PC-9 (cell line): ENCODE measurements around the gene PIAS1. TPM values are rescaled to one million over a fixed set of nuclear protein-coding genes. Genes with fewer than 3 reads are reported as not detected.

Experiments
- BruUV-seq: library from RNA; stranded (reverse); fragments of 400-500 nt; replicated peaks from 2 replicates; lab custom pipeline; 2021; lab: Mats Ljungman, UMichigan
- CTCF ChIA-PET: fragments of 300-600 bp; sonication (Branson Sonifier 250); formaldehyde crosslinking; loops from one replicate; lab custom pipeline; 2022; ENCODE audit warnings: antibody characterized with exemption; lab: Charles Lee
- POLR2A ChIA-PET: fragments of 300-600 bp; sonication (Branson Sonifier 250); formaldehyde crosslinking; loops from one replicate; lab custom pipeline; 2022; ENCODE audit warnings: antibody characterized with exemption; ENCODE audit not compliant: unreplicated experiment; lab: Charles Lee
- DNase-seq, 2 experiments: peaks; one replicate each; pipeline versions ENCODE4 v3.0.0 to v3.0.0-alpha.2; 2015 to 2022; ENCODE audit warnings: mixed read lengths in 1 of 2
- H2AFZ ChIP-seq: fragments of 200-600 bp; sonication (generic); 2 replicates; pipeline ENCODE4 v1.8.1; 2017; ENCODE audit warnings: antibody characterized with exemption
- H3F3A ChIP-seq: fragments of 200-600 bp; sonication (generic); 2 replicates; pipeline ENCODE4 v1.8.1; 2017; ENCODE audit warnings: antibody characterized with exemption, mild to moderate bottlenecking, low read depth; ENCODE audit not compliant: insufficient read depth
- H3K27ac ChIP-seq: fragments of 200-600 bp; sonication (generic); 2 replicates; pipeline ENCODE4 v1.6.1; 2016; ENCODE audit warnings: mixed run types
- H3K27me3 ChIP-seq: fragments of 200-600 bp; sonication (generic); 2 replicates; pipeline ENCODE4 v1.6.1; 2016; ENCODE audit warnings: low read depth, mixed run types; ENCODE audit not compliant: insufficient read depth
- H3K36me3 ChIP-seq: fragments of 200-600 bp; sonication (generic); 2 replicates; pipeline ENCODE4 v1.6.1; 2016; ENCODE audit warnings: low read depth, mixed run types
- H3K4me1 ChIP-seq: fragments of 200-600 bp; sonication (generic); replicated peaks from 2 replicates; pipeline ENCODE4 v1.6.1; 2016; ENCODE audit warnings: mixed run types; ENCODE audit not compliant: insufficient read depth
- H3K4me2 ChIP-seq: fragments of 200-600 bp; sonication (generic); 2 replicates; pipeline ENCODE4 v1.6.1; 2017; ENCODE audit warnings: mixed run types
- H3K4me3 ChIP-seq: fragments of 200-600 bp; sonication (generic); 2 replicates; pipeline ENCODE4 v1.6.1; 2016; ENCODE audit warnings: mixed run types
- H3K79me2 ChIP-seq: fragments of 200-600 bp; sonication (generic); 2 replicates; pipeline ENCODE4 v1.6.1; 2017; ENCODE audit warnings: low read depth, mixed run types
- H3K9me2 ChIP-seq: fragments of 200-600 bp; sonication (generic); 2 replicates; pipeline ENCODE4 v1.8.1; 2017; ENCODE audit warnings: mild to moderate bottlenecking; ENCODE audit not compliant: insufficient read depth
- H3K9me3 ChIP-seq: fragments of 200-600 bp; sonication (generic); 2 replicates; pipeline ENCODE4 v1.8.1; 2016; ENCODE audit warnings: low read depth; ENCODE audit not compliant: insufficient read depth
- H4K20me1 ChIP-seq: fragments of 200-600 bp; sonication (generic); 2 replicates; pipeline ENCODE4 v1.8.1; 2017; ENCODE audit not compliant: insufficient read depth
- EZH2 ChIP-seq: fragments of 200-600 bp; sonication (generic); IDR thresholded peaks from 2 replicates; pipeline ENCODE4 v1.8.0; 2017; ENCODE audit warnings: antibody characterized with exemption, low read depth
- intact Hi-C: fragments of 100-400 bp; cut with micrococcal nuclease; formaldehyde crosslinking; loops from one replicate; pipeline ENCODE4 v1.10.0; 2022; ENCODE audit not compliant: unreplicated experiment
- total RNA-seq: library from RNA; stranded (reverse); gene quantifications from 2 replicates; pipeline ENCODE4 v1.2.3, GENCODE V29; 2021
- TF ChIP-seq, protein P1 (sequence below): fragments of 200-600 bp; sonication (generic); conservative IDR thresholded peaks from 2 replicates; pipeline ENCODE4 v1.6.1; 2017; ENCODE audit warnings: mixed run types, antibody characterized with exemption, mild to moderate bottlenecking, moderate library complexity

PIAS1 gene
- total RNA-seq, 1 experiment from 2014 or later, result 42.5 TPM

DNA sequence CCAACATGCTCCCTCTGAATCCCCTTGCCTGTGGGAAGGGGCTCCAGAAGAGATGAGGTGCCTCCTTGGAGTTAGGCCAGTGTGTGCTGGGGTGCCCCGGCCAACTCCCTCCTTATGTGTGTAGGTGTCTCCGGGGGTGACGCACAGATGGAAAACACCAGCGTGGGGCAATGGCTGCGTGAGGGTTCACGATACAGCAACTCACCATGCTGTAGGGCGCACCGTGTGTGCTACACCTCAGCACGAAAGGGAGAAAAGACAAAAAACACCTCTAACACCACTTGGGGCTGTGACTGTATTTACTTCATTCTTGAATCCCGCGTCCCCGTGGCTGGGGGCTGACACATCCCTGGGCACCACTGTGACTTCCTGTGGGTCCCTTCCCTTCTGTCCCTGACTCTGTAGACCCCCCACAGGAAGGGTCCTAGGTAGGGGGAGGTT, 152.6 kb downstream of the PIAS1 start:
- intact Hi-C loops, result no loop called here
- no peaks in the 10 kb centered on the region for H4K20me1 ChIP-seq
- H3K27me3 ChIP-seq, result no peaks in the 10 kb centered on the region
- no peak overlapping the region for H3K27ac ChIP-seq
- no peak overlapping the region for H3K4me3 ChIP-seq
- no peak overlapping the region for H2AFZ ChIP-seq
- ChIA-PET POLR2A (no interaction called here), CTCF (no interaction called here)
- no peaks in the 10 kb centered on the region for H3K4me1 ChIP-seq
- no peaks in the 10 kb centered on the region for H3K79me2 ChIP-seq
- TF ChIP-seq, protein P1, sequence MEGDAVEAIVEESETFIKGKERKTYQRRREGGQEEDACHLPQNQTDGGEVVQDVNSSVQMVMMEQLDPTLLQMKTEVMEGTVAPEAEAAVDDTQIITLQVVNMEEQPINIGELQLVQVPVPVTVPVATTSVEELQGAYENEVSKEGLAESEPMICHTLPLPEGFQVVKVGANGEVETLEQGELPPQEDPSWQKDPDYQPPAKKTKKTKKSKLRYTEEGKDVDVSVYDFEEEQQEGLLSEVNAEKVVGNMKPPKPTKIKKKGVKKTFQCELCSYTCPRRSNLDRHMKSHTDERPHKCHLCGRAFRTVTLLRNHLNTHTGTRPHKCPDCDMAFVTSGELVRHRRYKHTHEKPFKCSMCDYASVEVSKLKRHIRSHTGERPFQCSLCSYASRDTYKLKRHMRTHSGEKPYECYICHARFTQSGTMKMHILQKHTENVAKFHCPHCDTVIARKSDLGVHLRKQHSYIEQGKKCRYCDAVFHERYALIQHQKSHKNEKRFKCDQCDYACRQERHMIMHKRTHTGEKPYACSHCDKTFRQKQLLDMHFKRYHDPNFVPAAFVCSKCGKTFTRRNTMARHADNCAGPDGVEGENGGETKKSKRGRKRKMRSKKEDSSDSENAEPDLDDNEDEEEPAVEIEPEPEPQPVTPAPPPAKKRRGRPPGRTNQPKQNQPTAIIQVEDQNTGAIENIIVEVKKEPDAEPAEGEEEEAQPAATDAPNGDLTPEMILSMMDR, result no peak
- TF ChIP-seq EZH2, result no peak
- no peaks in the 10 kb centered on the region for H3K9me3 ChIP-seq
- no TSS peak for BruUV-seq
- H3K4me2 ChIP-seq, result no peak overlapping the region
- H3K9me2 ChIP-seq, result no peaks in the 10 kb centered on the region
- no peaks in the 10 kb centered on the region for H3F3A ChIP-seq
- H3K36me3 ChIP-seq, result no peaks in the 10 kb centered on the region
- no peak for DNase-seq

DNA sequence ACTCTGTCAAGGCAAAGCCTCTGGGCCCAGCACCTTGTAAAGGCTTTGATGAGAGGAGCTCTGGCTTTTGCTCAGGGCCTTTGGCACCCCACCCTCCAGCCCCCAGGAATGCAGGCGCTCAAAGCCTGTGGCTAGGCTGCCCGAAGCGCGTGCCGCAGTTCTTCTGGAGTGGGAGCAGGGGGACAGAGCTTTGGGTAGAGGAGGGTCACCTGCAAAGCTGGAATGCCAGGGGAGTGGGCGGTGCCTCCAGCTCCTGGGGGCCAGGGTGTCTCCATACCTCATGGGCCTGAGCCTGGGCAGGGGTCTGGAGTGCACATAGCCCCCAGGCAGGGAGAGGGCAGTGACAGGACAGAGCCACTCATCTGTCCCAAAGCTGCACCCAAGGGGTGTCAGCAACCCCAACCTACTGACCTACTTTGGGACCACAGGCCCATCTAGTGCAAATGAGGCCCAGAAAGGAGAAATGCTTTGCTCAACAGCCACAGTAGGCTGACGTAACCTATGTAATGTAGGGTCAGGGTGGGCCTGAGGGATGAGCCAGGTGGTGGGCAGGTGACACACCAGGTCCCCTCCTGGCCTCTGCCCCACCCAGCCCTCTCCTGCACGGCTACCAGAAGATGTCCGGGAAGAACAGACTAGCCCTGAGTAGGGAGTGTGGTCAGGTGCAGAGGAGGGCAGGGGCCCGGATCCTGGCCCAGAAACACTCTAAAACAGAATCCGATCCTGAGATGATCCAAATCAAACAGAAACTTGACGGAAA, 153.2 kb downstream of the PIAS1 start:
- BruUV-seq, result no TSS peak
- TF ChIP-seq, protein P1, result no peak
- no peak for TF ChIP-seq EZH2
- H3K9me2 ChIP-seq, result no peaks in the 10 kb centered on the region
- H3K4me1 ChIP-seq, result no peaks in the 10 kb centered on the region
- H3K27me3 ChIP-seq, result no peaks in the 10 kb centered on the region
- H4K20me1 ChIP-seq, result no peaks in the 10 kb centered on the region
- H3K4me3 ChIP-seq, result no peak overlapping the region
- H3F3A ChIP-seq, result no peaks in the 10 kb centered on the region
- no peaks in the 10 kb centered on the region for H3K9me3 ChIP-seq
- H3K36me3 ChIP-seq, result no peaks in the 10 kb centered on the region
- no peaks in the 10 kb centered on the region for H3K79me2 ChIP-seq
- H3K27ac ChIP-seq, result no peak overlapping the region
- CTCF ChIA-PET, result no interaction called here
- intact Hi-C loops, result no loop called here
- no peak overlapping the region for H2AFZ ChIP-seq
- DNase-seq, result no peak
- H3K4me2 ChIP-seq, result no peak overlapping the region
- POLR2A ChIA-PET, result no interaction called here

DNA sequence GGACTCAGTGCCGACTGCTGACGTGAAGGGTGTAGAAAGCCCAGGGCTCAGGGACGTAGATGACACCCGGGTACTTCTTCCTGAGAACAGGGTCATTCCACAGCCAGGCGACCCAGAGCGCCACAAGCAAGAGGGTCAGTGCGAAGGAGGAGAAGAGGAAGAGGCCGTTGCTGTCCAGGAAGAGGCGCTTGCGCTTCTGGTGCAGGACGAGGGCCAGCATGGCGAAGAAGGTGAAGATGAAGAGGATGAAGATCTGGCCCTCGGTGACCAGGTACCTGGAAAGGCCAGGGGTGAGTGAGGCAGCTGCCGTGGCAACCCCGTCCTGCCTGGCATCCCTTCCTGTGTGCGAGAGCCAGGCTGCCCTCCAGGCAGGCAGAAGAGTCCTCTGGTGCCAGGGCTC, 154.0 kb downstream of the PIAS1 start:
- no peaks in the 10 kb centered on the region for H3F3A ChIP-seq
- no TSS peak for BruUV-seq
- no peak overlapping the region for H3K4me3 ChIP-seq
- H3K27me3 ChIP-seq, result no peaks in the 10 kb centered on the region
- no peak overlapping the region for H3K27ac ChIP-seq
- no peaks in the 10 kb centered on the region for H3K9me3 ChIP-seq
- no peaks in the 10 kb centered on the region for H3K36me3 ChIP-seq
- H3K79me2 ChIP-seq, result no peaks in the 10 kb centered on the region
- H3K9me2 ChIP-seq, result no peaks in the 10 kb centered on the region
- no peak overlapping the region for H2AFZ ChIP-seq
- no peak for TF ChIP-seq EZH2
- TF ChIP-seq, protein P1, result no peak
- no peak overlapping the region for H3K4me2 ChIP-seq
- intact Hi-C loops, result no loop called here
- DNase-seq, result no peak
- H4K20me1 ChIP-seq, result no peaks in the 10 kb centered on the region
- no peaks in the 10 kb centered on the region for H3K4me1 ChIP-seq
- ChIA-PET CTCF (no interaction called here), POLR2A (no interaction called here)
